Esophagus squamous epithelium (tissue), 4 donors: ENCODE data around the gene COL4A2.

ENCODE experiments used
- POLR2A ChIP-seq, 4 donors: fragments of 450-650 bp; IDR thresholded peaks; one replicate each; pipeline ENCODE4 v1.6.1; 2017; ENCODE audit warnings: antibody characterized with exemption in 4 of 4, mild to moderate bottlenecking in 4 of 4, moderate library complexity in 3 of 4
- TF ChIP-seq, protein P1 (sequence below), 6 experiments: fragments of 450-650 bp in 4 of 6; fragments of 200-600 bp in 2 of 6; sonication (generic) in 2 of 6; IDR thresholded peaks; one replicate each; pipeline ENCODE4 v1.5.1; 2016 to 2019; ENCODE audit warnings: antibody characterized with exemption in 6 of 6, mild to moderate bottlenecking in 4 of 6, moderate library complexity in 4 of 6

DNA sequence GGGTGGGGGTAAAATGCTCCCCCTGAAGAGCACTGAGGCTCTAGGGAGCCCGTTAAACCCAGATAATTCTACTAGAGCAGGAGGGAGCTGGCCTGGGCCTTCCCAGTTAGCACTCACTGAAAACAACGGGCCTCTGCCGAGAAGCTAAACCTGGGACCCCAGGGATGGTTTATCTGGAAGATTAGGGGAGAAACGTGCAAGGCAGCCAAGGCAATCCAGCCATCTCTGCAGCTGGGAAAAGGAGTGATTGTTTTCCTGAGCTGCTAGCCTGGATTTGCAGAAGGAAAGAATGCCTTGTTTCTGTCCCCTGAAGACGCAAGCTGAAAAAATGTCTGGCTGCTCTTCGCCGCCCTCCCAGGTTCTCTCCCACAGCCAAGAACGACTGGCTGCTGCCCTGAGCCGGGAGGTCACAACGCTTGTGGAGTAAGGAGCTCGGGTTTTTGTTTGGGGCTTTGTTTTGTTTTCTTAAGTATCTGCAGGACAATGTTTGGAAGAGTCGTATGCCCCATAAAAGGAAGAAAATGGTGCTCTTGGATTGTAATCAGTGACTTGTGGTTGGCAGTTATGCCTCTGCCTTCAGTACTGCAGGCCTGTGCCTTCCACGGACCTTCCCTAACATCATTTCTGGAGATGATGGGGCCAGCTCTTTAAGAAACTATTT, 31.5 kb downstream of the COL4A2 start:
- TF ChIP-seq POLR2A (IDR thresholded peaks at IDR 0.05) = no peak
- TF ChIP-seq, protein P1, sequence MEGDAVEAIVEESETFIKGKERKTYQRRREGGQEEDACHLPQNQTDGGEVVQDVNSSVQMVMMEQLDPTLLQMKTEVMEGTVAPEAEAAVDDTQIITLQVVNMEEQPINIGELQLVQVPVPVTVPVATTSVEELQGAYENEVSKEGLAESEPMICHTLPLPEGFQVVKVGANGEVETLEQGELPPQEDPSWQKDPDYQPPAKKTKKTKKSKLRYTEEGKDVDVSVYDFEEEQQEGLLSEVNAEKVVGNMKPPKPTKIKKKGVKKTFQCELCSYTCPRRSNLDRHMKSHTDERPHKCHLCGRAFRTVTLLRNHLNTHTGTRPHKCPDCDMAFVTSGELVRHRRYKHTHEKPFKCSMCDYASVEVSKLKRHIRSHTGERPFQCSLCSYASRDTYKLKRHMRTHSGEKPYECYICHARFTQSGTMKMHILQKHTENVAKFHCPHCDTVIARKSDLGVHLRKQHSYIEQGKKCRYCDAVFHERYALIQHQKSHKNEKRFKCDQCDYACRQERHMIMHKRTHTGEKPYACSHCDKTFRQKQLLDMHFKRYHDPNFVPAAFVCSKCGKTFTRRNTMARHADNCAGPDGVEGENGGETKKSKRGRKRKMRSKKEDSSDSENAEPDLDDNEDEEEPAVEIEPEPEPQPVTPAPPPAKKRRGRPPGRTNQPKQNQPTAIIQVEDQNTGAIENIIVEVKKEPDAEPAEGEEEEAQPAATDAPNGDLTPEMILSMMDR (IDR thresholded peaks at IDR 0.05) = no peak
